ENCODE measurements around the gene AKR7A3.

DNA sequence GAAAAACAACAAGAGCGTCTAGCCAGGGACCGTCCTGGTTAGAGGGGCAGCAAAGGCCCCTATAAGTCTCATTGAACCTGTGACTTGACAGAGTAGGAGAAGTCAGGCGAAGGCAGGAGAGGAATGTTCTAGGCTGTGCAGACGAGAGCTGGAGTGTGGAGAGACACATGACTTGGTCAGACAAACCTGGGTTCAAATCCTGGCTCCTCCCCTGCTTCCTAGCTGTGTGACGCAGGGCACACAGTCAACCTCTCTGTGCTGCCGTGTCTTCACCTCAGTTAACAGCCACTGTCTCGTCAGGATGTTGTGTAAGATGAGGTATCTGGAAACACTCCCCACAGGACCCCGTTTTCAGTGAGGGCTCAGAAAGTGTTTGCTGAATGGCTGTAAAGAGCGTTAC is 39.2 kb upstream of the AKR7A3 start:
- TF ChIP-seq EZH2 (IDR thresholded peaks at IDR 0.05; ENCODE audit: insufficient read depth, poor library complexity, severe bottlenecking) (no peak), EZH2phosphoT487 (IDR thresholded peaks at IDR 0.05; ENCODE audit: insufficient read depth, low read depth) (no peak)
